Immature natural killer cell (primary cell): ENCODE measurements around the gene SORL1. TPM values are rescaled to one million over a fixed set of nuclear protein-coding genes. Genes with fewer than 3 reads are reported as not detected.
A peak's percentile ranks its signal among the peaks of the same experiment; 100 is the strongest.
"Not testable (repeated sequence)": the region's sequence is repeated elsewhere in the genome, so short reads cannot be mapped to it uniquely, and the experiment has no call there.

ENCODE experiments used
- DNase-seq, 3 donors: peaks; one replicate each; pipeline ENCODE4 v3.0.0; 2022; ENCODE audit warnings: mixed read lengths in 1 of 3
- H3K27ac Mint-ChIP-seq, 6 donors: one replicate each; pipeline ENCODE4 v1.8.0; 2020; ENCODE audit warnings: mixed read lengths in 6 of 6, mild to moderate bottlenecking in 5 of 6, inconsistent platforms in 4 of 6, moderate library complexity in 3 of 6
- H3K27me3 Mint-ChIP-seq, 3 donors: one replicate each; pipeline ENCODE4 v1.8.0; 2020 to 2021; ENCODE audit warnings: low read depth in 3 of 3, mild to moderate bottlenecking in 3 of 3, mixed read lengths in 3 of 3, moderate library complexity in 3 of 3, inconsistent platforms in 1 of 3
- H3K36me3 Mint-ChIP-seq, 3 donors: one replicate each; pipeline ENCODE4 v1.8.0; 2020; ENCODE audit warnings: mixed read lengths in 3 of 3, inconsistent platforms in 2 of 3, mild to moderate bottlenecking in 2 of 3
- H3K4me1 Mint-ChIP-seq, 2 donors: one replicate each; pipeline ENCODE4 v1.8.0; 2020; ENCODE audit warnings: inconsistent platforms in 2 of 2, mild to moderate bottlenecking in 2 of 2, mixed read lengths in 2 of 2, moderate library complexity in 1 of 2
- H3K4me3 Mint-ChIP-seq, 5 donors: one replicate each; pipeline ENCODE4 v1.8.0; 2020; ENCODE audit warnings: mild to moderate bottlenecking in 5 of 5, mixed read lengths in 5 of 5, inconsistent platforms in 3 of 5, moderate library complexity in 3 of 5
- H3K9me3 Mint-ChIP-seq, 6 donors: one replicate each; pipeline ENCODE4 v1.8.0; 2020; ENCODE audit warnings: mild to moderate bottlenecking in 6 of 6, mixed read lengths in 6 of 6, inconsistent platforms in 4 of 6, moderate library complexity in 3 of 6
- polyA plus RNA-seq, 3 donors: library from polyadenylated mRNA; unstranded; fragments of 300-500 nt; fragmentation: Illumina TruSeq; gene quantifications; one replicate each; pipeline ENCODE4 v1.2.3, GENCODE V29; 2021

The SORL1 gene, protein sequence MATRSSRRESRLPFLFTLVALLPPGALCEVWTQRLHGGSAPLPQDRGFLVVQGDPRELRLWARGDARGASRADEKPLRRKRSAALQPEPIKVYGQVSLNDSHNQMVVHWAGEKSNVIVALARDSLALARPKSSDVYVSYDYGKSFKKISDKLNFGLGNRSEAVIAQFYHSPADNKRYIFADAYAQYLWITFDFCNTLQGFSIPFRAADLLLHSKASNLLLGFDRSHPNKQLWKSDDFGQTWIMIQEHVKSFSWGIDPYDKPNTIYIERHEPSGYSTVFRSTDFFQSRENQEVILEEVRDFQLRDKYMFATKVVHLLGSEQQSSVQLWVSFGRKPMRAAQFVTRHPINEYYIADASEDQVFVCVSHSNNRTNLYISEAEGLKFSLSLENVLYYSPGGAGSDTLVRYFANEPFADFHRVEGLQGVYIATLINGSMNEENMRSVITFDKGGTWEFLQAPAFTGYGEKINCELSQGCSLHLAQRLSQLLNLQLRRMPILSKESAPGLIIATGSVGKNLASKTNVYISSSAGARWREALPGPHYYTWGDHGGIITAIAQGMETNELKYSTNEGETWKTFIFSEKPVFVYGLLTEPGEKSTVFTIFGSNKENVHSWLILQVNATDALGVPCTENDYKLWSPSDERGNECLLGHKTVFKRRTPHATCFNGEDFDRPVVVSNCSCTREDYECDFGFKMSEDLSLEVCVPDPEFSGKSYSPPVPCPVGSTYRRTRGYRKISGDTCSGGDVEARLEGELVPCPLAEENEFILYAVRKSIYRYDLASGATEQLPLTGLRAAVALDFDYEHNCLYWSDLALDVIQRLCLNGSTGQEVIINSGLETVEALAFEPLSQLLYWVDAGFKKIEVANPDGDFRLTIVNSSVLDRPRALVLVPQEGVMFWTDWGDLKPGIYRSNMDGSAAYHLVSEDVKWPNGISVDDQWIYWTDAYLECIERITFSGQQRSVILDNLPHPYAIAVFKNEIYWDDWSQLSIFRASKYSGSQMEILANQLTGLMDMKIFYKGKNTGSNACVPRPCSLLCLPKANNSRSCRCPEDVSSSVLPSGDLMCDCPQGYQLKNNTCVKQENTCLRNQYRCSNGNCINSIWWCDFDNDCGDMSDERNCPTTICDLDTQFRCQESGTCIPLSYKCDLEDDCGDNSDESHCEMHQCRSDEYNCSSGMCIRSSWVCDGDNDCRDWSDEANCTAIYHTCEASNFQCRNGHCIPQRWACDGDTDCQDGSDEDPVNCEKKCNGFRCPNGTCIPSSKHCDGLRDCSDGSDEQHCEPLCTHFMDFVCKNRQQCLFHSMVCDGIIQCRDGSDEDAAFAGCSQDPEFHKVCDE (N-terminal part only)
- 100 to 1,000 TPM; 125 to 281 (median 189) TPM for polyA plus RNA-seq

DNA sequence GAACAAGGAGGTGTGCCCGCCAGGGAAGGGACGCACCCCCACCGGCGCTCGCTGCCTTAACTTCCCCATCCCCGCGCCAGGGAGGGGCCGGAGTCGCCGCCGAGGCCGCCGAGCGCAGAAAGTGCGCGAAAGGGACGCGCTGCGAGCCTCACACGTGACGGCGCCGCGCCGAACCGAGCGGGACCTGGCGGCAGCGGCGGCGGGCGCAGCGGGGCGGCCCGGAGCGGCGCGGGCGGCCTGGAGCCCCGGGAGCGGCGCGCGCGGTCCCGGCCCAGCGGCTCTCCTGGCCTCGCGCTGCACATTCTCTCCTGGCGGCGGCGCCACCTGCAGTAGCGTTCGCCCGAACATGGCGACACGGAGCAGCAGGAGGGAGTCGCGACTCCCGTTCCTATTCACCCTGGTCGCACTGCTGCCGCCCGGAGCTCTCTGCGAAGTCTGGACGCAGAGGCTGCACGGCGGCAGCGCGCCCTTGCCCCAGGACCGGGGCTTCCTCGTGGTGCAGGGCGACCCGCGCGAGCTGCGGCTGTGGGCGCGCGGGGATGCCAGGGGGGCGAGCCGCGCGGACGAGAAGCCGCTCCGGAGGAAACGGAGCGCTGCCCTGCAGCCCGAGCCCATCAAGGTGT lies at the start of gene SORL1:
Gene SORL1 (plus strand): TSS at position 329 of the 623 bp plus-strand sequence. CDS start 18 bp downstream, at position 347.
- H3K27me3 Mint-ChIP-seq = peaks cover 10 to 20% (median 13%) of the 10 kb centered on the region in 3 donors
- H3K27ac Mint-ChIP-seq = peak within 1 kb of the TSS; percentile 95 to 100 (median 98)
- peak within 1 kb of the TSS; percentile 93 to 100 (median 99) for H3K4me3 Mint-ChIP-seq
- H3K36me3 Mint-ChIP-seq = peaks cover 0 to 8% (median 5%) of the 10 kb centered on the region in 3 donors
- H3K4me1 Mint-ChIP-seq = peaks cover 84 to 89% of the 10 kb centered on the region in 2 donors
- DNase-seq = peak; percentile 72 to 77 (median 75)
- H3K9me3 Mint-ChIP-seq = no peaks in the 10 kb centered on the region

DNA sequence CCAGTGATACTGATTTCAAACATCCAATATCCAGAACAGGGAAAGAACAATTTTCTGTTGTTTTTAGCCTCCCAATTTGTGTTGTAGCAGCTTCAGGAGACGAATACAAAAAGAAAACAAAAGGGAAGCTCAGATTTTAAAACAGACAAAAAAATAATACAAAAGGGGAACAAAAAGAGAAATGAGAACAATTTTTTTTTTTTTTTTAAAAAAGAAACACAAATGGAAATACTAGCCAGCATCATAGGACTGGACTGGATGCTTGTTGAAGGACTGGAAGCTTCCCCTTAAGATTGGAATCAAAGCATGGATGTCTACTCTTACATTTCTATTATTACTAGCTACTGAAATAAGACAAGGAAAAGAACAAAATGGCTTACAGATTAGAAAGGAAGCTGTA lies 46.5 kb upstream of the SORL1 start:
- H3K27me3 Mint-ChIP-seq = peaks cover 0 to 2% (median 2%) of the 10 kb centered on the region in 3 donors
- peaks cover 0 to 10% (median under 1%) of the 10 kb centered on the region in 3 donors for H3K36me3 Mint-ChIP-seq
- H3K9me3 Mint-ChIP-seq = no peaks in the 10 kb centered on the region
- no peak overlapping the region for H3K4me3 Mint-ChIP-seq
- no peak for DNase-seq
- H3K27ac Mint-ChIP-seq = no peak overlapping the region
- no peaks in the 10 kb centered on the region for H3K4me1 Mint-ChIP-seq

DNA sequence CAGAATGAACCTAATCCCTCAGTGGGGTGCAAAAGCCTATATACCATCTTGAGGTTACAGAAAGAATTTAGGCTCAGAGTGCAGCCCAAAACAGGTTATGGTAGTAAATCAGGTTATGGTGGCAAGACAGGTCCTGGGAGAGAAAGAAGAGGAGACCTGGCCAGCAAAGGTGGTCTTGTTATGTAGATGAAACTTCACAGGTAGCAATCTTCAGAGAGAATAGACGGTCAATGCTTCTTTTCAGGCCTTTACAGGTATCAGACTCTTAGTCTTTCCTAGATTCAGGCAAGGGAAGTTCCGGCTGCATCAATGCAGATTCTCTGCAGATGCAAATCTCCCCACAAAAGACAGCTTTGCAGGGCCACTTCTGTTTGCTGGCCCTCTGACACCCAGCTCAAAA lies 45.8 kb upstream of the SORL1 start:
- peaks cover 0 to 2% (median 2%) of the 10 kb centered on the region in 3 donors for H3K27me3 Mint-ChIP-seq
- no peak overlapping the region for H3K4me3 Mint-ChIP-seq
- H3K27ac Mint-ChIP-seq = no peak overlapping the region
- H3K36me3 Mint-ChIP-seq = peaks cover 0 to 10% (median 2%) of the 10 kb centered on the region in 3 donors
- H3K9me3 Mint-ChIP-seq = no peaks in the 10 kb centered on the region
- no peak for DNase-seq
- H3K4me1 Mint-ChIP-seq = no peaks in the 10 kb centered on the region

DNA sequence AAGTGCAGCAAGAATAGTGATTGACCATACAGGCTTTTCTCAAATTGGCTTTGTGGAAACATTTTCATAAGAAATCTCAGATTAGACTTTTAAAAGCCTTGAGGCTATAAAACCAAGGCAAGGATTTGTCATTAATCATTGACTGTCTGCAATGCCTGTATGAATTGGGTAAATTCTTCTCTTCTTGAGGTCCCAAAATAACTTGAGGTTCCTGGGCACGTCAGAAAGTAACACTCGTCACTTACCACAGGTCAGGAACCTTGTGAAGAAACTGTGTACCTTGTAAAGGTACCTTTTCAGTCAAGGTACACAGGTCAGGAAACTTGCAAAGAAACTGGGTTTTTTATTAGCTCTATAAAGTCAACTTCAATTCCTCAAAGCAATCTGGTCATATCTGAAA lies 43.3 kb upstream of the SORL1 start:
- Mint-ChIP-seq H3K4me1 (no peaks in the 10 kb centered on the region), H3K27ac (no peak overlapping the region), H3K36me3 (peaks cover 0 to 6% (median 2%) of the 10 kb centered on the region in 3 donors), H3K4me3 (no peak overlapping the region), H3K9me3 (no peaks in the 10 kb centered on the region), H3K27me3 (peaks cover 2 to 3% (median 3%) of the 10 kb centered on the region in 3 donors)
- no peak for DNase-seq

DNA sequence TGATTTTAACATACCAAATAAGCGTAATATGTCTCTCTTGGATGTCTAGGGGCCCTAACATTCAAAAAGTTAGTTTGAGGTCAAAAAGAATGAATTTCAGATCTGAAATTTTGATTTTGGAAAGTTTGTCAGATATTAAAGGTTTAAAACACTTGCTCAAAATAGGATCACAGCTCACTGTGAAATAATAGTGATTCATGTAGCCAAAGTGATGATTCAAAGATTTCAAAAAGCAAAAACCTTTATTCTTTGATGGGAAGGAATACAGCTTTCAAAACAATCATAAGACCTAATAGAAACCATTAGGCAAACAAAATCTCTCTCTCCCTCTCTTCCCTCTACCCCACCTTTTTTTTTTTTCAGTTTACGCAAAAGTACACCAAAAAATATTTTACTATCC lies 42.1 kb upstream of the SORL1 start:
- H3K27ac Mint-ChIP-seq = peak overlapping the region in 1 of 6 donors; percentile 16
- not testable (repeated sequence) for DNase-seq, H3K4me3 Mint-ChIP-seq, H3K9me3 Mint-ChIP-seq, H3K27me3 Mint-ChIP-seq, H3K4me1 Mint-ChIP-seq, H3K36me3 Mint-ChIP-seq

DNA sequence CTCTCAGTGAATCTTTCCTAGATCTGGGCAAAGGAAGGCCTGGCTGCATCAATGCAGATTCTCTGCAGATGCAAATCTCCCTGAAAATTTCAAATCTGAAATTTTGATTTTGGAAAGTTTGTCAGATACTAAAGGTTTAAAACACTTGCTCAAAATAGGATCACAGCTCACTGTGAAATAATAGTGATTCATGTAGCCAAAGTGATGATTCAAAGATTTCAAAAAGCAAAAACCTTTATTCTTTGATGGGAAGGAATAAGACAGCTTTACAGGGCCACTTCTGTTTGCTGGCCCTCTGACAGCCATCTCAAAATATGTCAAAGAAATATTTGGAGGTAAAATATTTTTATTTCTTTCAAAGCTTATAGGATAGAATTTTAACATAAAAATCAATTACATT lies 40.8 kb upstream of the SORL1 start:
- not testable (repeated sequence) for H3K36me3 Mint-ChIP-seq, H3K4me1 Mint-ChIP-seq, H3K9me3 Mint-ChIP-seq, H3K4me3 Mint-ChIP-seq, H3K27ac Mint-ChIP-seq, H3K27me3 Mint-ChIP-seq, DNase-seq

DNA sequence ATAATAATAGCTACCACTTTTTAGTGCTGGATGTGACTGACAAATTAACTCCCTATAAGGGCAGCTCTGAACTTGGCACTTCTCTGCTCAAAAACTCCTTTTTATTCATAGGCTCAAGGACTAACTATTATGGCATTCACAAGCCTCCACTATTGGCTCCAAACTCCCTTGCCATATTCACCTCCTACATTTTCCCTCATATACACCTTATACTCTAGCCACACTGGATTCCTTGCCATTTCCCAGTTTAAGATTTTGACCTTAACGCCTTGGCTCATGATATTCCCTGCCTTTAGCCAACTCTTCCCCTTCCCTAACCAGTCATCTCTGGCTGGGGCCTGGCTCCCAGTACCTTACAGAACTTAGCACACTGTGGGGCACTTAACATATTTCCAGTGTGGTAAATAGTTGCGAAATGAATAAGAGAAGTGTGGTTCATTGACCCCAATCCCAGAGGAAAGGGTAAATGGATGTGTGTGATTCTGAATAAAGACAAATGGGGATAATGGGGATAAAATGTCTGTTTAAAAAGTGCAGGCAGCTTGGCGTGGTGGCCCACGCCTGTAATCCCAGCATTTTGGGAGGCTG lies 40.0 kb upstream of the SORL1 start:
- H3K9me3 Mint-ChIP-seq = no peaks in the 10 kb centered on the region
- no peak for DNase-seq
- peaks cover 1 to 4% (median 3%) of the 10 kb centered on the region in 3 donors for H3K27me3 Mint-ChIP-seq
- peaks cover 6 to 12% of the 10 kb centered on the region in 2 donors for H3K4me1 Mint-ChIP-seq
- peaks cover 0 to 2% (median 0%) of the 10 kb centered on the region in 3 donors for H3K36me3 Mint-ChIP-seq
- H3K27ac Mint-ChIP-seq = peak overlapping the region in 1 of 6 donors; percentile 22
- H3K4me3 Mint-ChIP-seq = no peak overlapping the region

DNA sequence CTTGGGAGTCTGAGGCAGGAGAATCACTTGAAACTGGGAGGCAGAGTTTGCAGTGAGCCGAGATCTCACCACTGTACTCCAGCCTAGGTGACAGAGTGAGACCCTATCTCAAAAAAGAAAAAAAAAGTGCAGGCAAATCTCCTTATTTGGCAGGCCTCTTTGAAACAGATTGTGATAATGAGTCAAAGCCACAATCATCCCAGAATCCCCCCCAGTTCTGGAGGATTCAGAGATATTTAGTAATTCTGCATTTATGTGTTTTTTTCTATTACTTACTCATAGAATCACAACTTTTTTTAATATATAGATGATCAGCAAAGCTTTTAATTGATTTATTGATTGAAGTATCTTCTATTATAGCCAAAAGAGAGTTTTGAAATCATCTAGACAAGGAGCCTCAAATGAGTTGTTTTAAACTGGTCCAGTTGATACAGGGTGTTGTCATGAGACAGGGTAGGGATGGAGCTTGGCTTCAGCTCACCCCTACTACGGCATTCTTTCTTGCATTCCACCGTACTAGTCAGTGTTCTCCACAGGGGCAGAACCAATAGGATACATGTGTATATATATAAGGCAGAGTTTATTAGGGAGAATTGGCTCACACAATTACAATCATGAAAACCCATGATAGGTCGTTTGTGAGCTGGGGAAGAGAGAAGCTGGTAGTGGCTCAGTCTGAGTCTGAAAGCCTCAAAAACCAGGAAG lies 39.3 kb upstream of the SORL1 start:
- H3K9me3 Mint-ChIP-seq = no peaks in the 10 kb centered on the region
- peaks cover 1 to 5% (median 3%) of the 10 kb centered on the region in 3 donors for H3K27me3 Mint-ChIP-seq
- H3K4me3 Mint-ChIP-seq = no peak overlapping the region
- peaks cover 0 to 2% (median 0%) of the 10 kb centered on the region in 3 donors for H3K36me3 Mint-ChIP-seq
- H3K4me1 Mint-ChIP-seq = peaks cover 12 to 20% of the 10 kb centered on the region in 2 donors
- peak overlapping the region in 4 of 6 donors; percentile 0 to 73 (median 26) for H3K27ac Mint-ChIP-seq
- no peak for DNase-seq

DNA sequence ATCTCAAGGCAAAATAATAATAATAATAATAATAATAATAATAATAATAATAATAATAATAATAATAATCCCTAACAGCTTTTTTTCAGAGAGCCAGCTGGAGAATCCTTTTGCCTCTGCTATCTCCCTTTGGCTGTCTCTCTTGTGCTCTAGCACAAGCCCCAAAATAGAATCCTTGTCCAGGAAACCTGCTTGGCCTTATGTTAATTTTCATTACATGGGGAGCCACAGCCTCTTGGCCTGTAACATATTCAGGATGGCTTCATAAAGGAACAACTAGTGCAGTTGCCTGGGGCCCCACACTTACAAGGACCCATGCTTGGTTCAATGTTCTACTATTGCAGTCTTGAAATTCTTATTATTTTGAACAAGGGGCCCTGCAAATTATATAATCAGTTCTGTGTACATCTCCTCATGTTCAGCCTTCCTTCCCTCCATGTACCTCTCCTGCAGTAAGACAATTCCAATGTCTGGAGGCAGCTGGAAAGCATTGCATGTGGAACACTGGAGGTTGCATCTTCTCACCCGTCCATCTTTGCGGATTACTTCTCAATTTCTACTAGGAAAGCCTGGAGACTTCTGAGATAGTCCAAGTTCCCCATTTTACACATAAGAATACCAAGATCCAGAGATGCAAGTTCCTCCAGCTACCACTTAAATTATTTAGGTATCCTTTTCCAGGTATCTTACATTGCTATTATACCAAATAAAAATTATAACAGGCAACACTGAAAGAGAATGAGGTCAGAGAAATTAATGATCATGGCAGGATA lies 37.8 kb upstream of the SORL1 start:
- H3K4me3 Mint-ChIP-seq = no peak overlapping the region
- no peaks in the 10 kb centered on the region for H3K9me3 Mint-ChIP-seq
- peak overlapping the region in 3 of 6 donors; percentile 3 to 90 (median 51) for H3K27ac Mint-ChIP-seq
- DNase-seq = no peak
- peaks cover 26 to 34% of the 10 kb centered on the region in 2 donors for H3K4me1 Mint-ChIP-seq
- H3K27me3 Mint-ChIP-seq = peaks cover 1 to 5% (median 3%) of the 10 kb centered on the region in 3 donors
- peaks cover 0 to 2% (median 0%) of the 10 kb centered on the region in 3 donors for H3K36me3 Mint-ChIP-seq

DNA sequence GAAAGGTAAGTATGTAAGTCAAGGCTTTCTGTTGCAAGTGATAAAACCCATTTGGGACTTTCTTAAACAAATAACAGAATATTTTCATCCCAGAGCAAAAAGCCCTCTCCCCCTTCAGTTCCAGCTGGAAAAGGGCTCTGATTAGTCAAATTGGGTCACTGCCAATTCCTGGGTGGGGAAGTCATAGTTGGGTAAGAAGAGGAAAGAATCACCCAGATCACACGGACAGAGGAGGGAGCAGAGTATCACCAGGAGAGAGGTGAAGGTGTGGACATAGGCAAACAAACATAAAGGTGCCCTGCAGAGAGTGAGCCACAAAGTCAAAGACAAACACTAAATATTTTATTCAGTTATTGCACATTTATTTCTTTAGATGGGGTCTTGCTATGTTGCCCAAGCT lies 36.3 kb upstream of the SORL1 start:
- Mint-ChIP-seq H3K4me3 (no peak overlapping the region), H3K27ac (peak overlapping the region in 5 of 6 donors; percentile 36 to 88 (median 49)), H3K36me3 (no peaks in the 10 kb centered on the region), H3K4me1 (peaks cover 26 to 44% of the 10 kb centered on the region in 2 donors), H3K9me3 (no peaks in the 10 kb centered on the region), H3K27me3 (peaks cover 1 to 5% (median 3%) of the 10 kb centered on the region in 3 donors)
- no peak for DNase-seq

DNA sequence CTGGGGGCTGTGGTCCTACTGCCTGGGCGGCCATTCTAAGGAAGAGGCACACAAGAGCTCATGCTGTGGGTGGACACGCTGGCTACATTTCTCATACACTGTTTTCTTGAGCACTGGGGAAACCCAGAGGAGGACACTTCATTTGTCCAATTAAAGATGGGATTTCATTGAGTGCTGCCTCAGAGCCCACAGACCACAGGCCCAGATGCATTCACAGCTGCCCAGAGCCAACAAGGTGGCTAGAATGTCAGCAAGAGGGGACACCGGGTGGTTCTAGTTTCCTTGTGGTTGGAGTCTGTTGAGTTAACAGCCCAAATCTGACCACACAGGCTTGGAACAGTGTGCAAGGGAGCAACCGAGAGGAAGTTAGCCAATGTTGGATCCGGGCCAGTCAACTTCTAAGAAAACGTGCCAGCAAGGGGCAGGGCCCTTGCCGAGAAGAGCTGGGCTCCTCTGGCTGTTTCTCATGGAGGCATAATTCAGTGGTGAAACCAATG lies 35.0 kb upstream of the SORL1 start:
- peak; percentile 65 to 72 (median 70) for DNase-seq
- Mint-ChIP-seq H3K4me3 (peak overlapping the region; percentile 12 to 75 (median 52)), H3K27me3 (peaks cover 1 to 5% (median 1%) of the 10 kb centered on the region in 3 donors), H3K27ac (peak overlapping the region; percentile 91 to 95 (median 92)), H3K36me3 (no peaks in the 10 kb centered on the region), H3K9me3 (no peaks in the 10 kb centered on the region), H3K4me1 (peaks cover 26 to 44% of the 10 kb centered on the region in 2 donors)
